ENCODE results near the gene COX5A. TPM values are rescaled to one million over a fixed set of nuclear protein-coding genes. Genes with fewer than 3 reads are reported as not detected.
A peak's percentile ranks its signal among the peaks of the same experiment; 100 is the strongest.

The COX5A gene
- total and polyA plus RNA-seq, 12 donors = 60.9 to 330 (median 153) TPM

DNA sequence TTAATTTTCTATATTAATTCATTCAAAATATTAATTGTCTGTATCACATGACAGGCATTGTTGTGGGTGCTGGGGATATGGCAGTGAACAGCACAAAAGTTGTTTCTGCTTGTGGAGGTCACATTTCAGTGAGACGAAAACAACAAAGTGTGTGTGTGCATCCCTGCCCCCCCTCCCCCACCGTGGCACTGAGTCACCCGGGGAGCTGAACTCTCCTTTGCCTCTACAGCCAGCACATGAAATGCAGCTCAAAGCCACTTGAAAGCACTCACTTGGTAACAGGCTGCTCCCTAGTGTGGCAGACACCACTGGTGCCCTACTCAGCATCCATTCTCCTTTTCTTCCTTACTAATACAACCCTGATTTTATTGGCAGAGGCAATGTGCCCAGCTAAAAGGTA, 40.6 kb upstream of the COX5A start:
- no peak overlapping the region for H3K4me3 ChIP-seq
- no peak for TF ChIP-seq POLR2A (IDR thresholded peaks at IDR 0.05)
- TF ChIP-seq, protein P1, sequence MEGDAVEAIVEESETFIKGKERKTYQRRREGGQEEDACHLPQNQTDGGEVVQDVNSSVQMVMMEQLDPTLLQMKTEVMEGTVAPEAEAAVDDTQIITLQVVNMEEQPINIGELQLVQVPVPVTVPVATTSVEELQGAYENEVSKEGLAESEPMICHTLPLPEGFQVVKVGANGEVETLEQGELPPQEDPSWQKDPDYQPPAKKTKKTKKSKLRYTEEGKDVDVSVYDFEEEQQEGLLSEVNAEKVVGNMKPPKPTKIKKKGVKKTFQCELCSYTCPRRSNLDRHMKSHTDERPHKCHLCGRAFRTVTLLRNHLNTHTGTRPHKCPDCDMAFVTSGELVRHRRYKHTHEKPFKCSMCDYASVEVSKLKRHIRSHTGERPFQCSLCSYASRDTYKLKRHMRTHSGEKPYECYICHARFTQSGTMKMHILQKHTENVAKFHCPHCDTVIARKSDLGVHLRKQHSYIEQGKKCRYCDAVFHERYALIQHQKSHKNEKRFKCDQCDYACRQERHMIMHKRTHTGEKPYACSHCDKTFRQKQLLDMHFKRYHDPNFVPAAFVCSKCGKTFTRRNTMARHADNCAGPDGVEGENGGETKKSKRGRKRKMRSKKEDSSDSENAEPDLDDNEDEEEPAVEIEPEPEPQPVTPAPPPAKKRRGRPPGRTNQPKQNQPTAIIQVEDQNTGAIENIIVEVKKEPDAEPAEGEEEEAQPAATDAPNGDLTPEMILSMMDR (IDR thresholded peaks at IDR 0.05) = no peak
- DNase-seq = peak; percentile 60 to 79 (median 75)
- peaks cover 0 to 3% of the 10 kb centered on the region in 2 donors for H3K4me1 ChIP-seq (replicated peaks in 1 of 2)
- H3K27me3 ChIP-seq = no peaks in the 10 kb centered on the region
- intact Hi-C loops (cut with DNase I) = no loop called here
- no peak overlapping the region for H3K27ac ChIP-seq
- 22 to 54% (median 22%) methylated on average over 1 to 3 of the region's 3 CpGs for WGBS, 4 donors
- H3K36me3 ChIP-seq (replicated peaks in 1 of 2) = no peaks in the 10 kb centered on the region
- H3K9me3 ChIP-seq (replicated peaks in 1 of 3) = no peaks in the 10 kb centered on the region

DNA sequence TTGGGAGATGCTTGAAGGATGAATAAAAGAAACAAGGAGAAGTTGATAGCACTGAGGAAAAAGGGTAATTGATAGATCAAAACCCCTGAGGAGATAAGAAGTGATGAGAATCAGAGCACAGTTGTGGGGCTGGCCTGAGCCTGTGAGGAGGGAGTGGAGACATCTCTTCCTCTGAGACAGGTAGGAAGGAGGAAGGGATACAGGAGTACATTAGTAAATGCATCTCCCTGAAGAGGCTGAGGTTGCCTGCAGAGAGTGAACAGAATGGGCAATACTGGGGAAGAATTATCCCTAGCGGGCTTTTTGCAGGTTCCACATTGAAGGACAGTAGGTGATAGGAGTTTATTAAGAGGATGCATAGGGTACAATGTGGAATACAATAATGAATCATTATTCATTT, 40.2 kb upstream of the COX5A start:
- H3K4me3 ChIP-seq = no peak overlapping the region
- TF ChIP-seq POLR2A (IDR thresholded peaks at IDR 0.05) = no peak
- TF ChIP-seq, protein P1 (IDR thresholded peaks at IDR 0.05) = no peak
- H3K4me1 ChIP-seq (replicated peaks in 1 of 2) = peaks cover 0 to 3% of the 10 kb centered on the region in 2 donors
- H3K27ac ChIP-seq = no peak overlapping the region
- no peaks in the 10 kb centered on the region for H3K36me3 ChIP-seq (replicated peaks in 1 of 2)
- intact Hi-C loops (cut with DNase I) = no loop called here
- DNase-seq = no peak
- H3K9me3 ChIP-seq (replicated peaks in 1 of 3) = no peaks in the 10 kb centered on the region
- H3K27me3 ChIP-seq = no peaks in the 10 kb centered on the region
- 75 to 82% (median 78%) methylated on average over 1 of the region's 1 CpG for WGBS, 4 donors

DNA sequence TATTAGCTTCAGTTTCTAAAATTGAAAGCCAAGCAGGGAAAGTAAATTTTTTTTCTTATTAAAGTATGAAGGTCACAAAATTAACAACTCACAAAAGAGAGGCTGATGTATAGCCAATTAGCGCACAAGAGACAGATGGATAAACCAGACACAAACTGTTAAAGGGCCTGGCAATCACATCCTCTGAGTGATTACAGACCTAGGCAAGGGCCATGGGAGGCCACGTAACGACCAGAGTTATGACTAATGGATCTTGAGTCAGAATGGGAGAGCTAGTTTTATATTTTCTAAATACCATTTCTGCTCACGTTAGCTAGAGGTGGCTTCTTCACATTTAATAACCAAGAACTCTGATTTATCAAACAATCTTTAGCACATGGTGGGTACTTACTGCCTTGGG, 39.7 kb upstream of the COX5A start:
- peak in 1 of 7 donors; percentile 16 for DNase-seq
- 35 to 51% (median 41%) methylated on average over 4 of the region's 4 CpGs for WGBS, 4 donors
- intact Hi-C loops (cut with DNase I) = no loop called here
- H3K36me3 ChIP-seq (replicated peaks in 1 of 2) = no peaks in the 10 kb centered on the region
- no peak overlapping the region for H3K4me3 ChIP-seq
- H3K9me3 ChIP-seq (replicated peaks in 1 of 3) = no peaks in the 10 kb centered on the region
- TF ChIP-seq, protein P1 (IDR thresholded peaks at IDR 0.05) = no peak
- TF ChIP-seq POLR2A (IDR thresholded peaks at IDR 0.05) = no peak
- peaks cover 0 to 3% of the 10 kb centered on the region in 2 donors for H3K4me1 ChIP-seq (replicated peaks in 1 of 2)
- H3K27me3 ChIP-seq = no peaks in the 10 kb centered on the region
- no peak overlapping the region for H3K27ac ChIP-seq

DNA sequence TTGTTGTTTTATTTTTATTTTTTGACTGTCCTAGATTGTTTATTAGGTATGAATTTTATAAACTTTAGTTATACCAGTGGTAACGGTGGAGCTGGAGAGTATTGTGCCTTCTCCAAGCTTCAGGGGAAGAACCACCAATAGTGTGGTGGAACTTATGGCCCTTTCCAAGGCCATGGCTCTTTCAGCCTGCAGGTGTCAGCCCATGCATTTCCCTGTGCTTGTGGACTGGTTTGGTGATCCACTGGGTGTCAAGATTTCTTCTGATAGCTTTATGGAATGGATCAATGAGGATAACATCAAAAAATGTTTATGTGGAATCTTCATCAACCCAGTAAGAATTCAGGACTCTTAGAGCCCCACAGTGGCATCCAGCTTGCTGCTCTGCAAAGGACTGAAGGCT, 38.3 kb upstream of the COX5A start:
- TF ChIP-seq, protein P1 (IDR thresholded peaks at IDR 0.05) = no peak
- no peak for TF ChIP-seq POLR2A (IDR thresholded peaks at IDR 0.05)
- Histone ChIP-seq H3K27me3 (no peaks in the 10 kb centered on the region), H3K27ac (no peak overlapping the region), H3K4me1 (replicated peaks in 1 of 2) (peaks cover 0 to 3% of the 10 kb centered on the region in 2 donors), H3K9me3 (replicated peaks in 1 of 3) (no peaks in the 10 kb centered on the region), H3K36me3 (replicated peaks in 1 of 2) (no peaks in the 10 kb centered on the region), H3K4me3 (no peak overlapping the region)
- no peak for DNase-seq
- intact Hi-C loops (cut with DNase I) = no loop called here
- 65 to 80% (median 71%) methylated on average over 1 of the region's 1 CpG for WGBS, 4 donors
